Sigmoid colon (tissue), 7 donors: ENCODE measurements around the gene C5. TPM values are rescaled to one million over a fixed set of nuclear protein-coding genes. Genes with fewer than 3 reads are reported as not detected.

Experiments
- DNase-seq: peaks from one replicate; pipeline ENCODE4 v3.0.0-alpha.2; 2019
- H3K27ac ChIP-seq, 4 donors: fragments of 200-600 bp; sonication (generic); one replicate each; pipeline ENCODE4 v1.5.1; 2016 to 2019; ENCODE audit warnings: mild to moderate bottlenecking in 1 of 4
- H3K27me3 ChIP-seq, 3 donors: fragments of 200-600 bp; sonication (generic); one replicate each; pipeline ENCODE4 v1.5.1; 2019; ENCODE audit warnings: mild to moderate bottlenecking in 1 of 3
- H3K36me3 ChIP-seq, 4 donors: fragments of 200-600 bp; sonication (generic); one replicate each; pipeline ENCODE4 v1.5.1; 2016 to 2019
- H3K4me1 ChIP-seq, 4 donors: fragments of 200-600 bp; sonication (generic); one replicate each; pipeline ENCODE4 v1.5.1; 2017 to 2019
- H3K4me3 ChIP-seq, 4 donors: fragments of 200-600 bp; sonication (generic); one replicate each; pipeline ENCODE4 v1.5.1; 2017 to 2019; ENCODE audit warnings: mild to moderate bottlenecking in 2 of 4, moderate library complexity in 1 of 4
- H3K9me3 ChIP-seq, 4 donors: fragments of 200-600 bp in 3 of 4; sonication (generic) in 3 of 4; one replicate each; pipeline versions ENCODE4 v1.5.1 to v1.6.1; 2013 to 2019
- EP300 ChIP-seq, 4 donors: sonication (generic); formaldehyde crosslinking; IDR thresholded peaks; one replicate each; pipeline ENCODE4 v1.6.1; 2017; ENCODE audit warnings: antibody characterized with exemption in 4 of 4
- POLR2A ChIP-seq, 2 donors: fragments of 450-650 bp; IDR thresholded peaks; one replicate each; pipeline ENCODE4 v1.6.1; 2016; ENCODE audit warnings: antibody characterized with exemption in 2 of 2, mild to moderate bottlenecking in 2 of 2, moderate library complexity in 2 of 2
- POLR2AphosphoS5 ChIP-seq, 4 donors: sonication (generic); formaldehyde crosslinking; IDR thresholded peaks; one replicate each; pipeline ENCODE4 v1.6.1; 2017; ENCODE audit warnings: antibody characterized with exemption in 4 of 4
- WGBS, 2 donors: extraction: QIAGEN DNeasy Blood & Tissue Kit; methylation state at CpG; one replicate each; pipeline ENCODE4 v1.1.7; 2013; 5-methylcytosine and 5-hydroxymethylcytosine counted together
- intact Hi-C: fragments of 100-400 bp; cut with DNase I; formaldehyde crosslinking; loops from one replicate; pipeline ENCODE4 v1.15.1; 2023
- polyA plus RNA-seq, 3 donors: library from polyadenylated mRNA; stranded (reverse); fragments of 200-250 nt; gene quantifications; one replicate each; pipeline ENCODE4 v1.2.3, GENCODE V29; 2013
- total RNA-seq, 4 donors: library from RNA; depleted of rRNA; stranded (reverse); fragments of >200 nt; gene quantifications; one replicate each; pipeline ENCODE4 v1.1.0, GENCODE V29; 2016
- TF ChIP-seq, protein P1 (sequence below), 4 experiments: fragments of 450-650 bp in 3 of 4; fragments of 200-600 bp in 1 of 4; IDR thresholded peaks; one replicate each; pipeline ENCODE4 v1.5.1; 2016 to 2019; ENCODE audit warnings: antibody characterized with exemption in 4 of 4, mild to moderate bottlenecking in 3 of 4, moderate library complexity in 2 of 4
- donor health status: healthy with polysubstance abuse.
- donor health status: Bipolar disorder and iron deficiency.
- donor health status: healthy.

The C5 gene
- total and polyA plus RNA-seq, 7 donors, result under 0.01 to 6.4 (median 4.6) TPM

DNA sequence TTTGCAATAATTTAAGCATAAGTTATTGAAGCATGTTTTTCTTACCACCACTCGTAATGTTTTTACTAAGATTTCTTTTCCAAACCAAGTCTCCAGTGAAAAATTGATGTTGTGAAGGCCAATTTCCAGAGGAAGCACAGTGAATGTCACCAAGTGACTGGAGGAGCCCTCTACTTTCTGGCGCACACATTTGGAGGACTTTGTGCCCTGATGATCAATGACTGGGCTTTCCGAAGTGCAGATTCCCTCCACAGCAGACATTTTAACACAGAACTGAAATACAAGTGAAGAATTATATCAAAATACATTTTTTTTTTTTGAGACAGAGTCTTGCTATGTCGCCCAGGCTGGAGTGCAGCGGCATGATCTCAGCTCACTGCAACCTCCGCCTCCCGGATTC is 52.6 kb downstream of the C5 start:
- intact Hi-C loops, result no loop called here

DNA sequence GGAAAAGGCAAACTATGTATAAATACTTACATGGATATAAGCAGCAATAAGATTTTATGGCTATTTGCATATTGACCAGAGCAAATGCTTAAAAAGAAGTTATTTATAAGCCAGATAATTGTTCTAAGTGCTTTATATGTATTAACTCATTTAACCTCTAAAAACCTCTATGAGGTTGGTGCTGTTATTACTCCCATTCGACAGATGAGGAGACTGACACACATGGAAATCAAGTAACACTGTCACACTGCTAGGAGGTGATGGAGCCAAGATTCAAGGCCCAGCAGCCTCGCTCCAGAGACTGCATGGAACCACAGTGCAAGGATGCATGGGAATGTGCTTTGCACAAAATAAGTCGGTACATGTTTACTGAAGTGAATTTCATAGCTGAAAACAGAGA is 53.7 kb downstream of the C5 start:
- intact Hi-C loops, result no loop called here
- Histone ChIP-seq H3K9me3 (no peaks in the 10 kb centered on the region), H3K27me3 (no peaks in the 10 kb centered on the region), H3K4me1 (no peaks in the 10 kb centered on the region), H3K27ac (no peak overlapping the region), H3K36me3 (no peaks in the 10 kb centered on the region), H3K4me3 (no peak overlapping the region)
- 78 to 81% methylated on average over 3 of the region's 3 CpGs for WGBS, 2 donors
- TF ChIP-seq, protein P1, sequence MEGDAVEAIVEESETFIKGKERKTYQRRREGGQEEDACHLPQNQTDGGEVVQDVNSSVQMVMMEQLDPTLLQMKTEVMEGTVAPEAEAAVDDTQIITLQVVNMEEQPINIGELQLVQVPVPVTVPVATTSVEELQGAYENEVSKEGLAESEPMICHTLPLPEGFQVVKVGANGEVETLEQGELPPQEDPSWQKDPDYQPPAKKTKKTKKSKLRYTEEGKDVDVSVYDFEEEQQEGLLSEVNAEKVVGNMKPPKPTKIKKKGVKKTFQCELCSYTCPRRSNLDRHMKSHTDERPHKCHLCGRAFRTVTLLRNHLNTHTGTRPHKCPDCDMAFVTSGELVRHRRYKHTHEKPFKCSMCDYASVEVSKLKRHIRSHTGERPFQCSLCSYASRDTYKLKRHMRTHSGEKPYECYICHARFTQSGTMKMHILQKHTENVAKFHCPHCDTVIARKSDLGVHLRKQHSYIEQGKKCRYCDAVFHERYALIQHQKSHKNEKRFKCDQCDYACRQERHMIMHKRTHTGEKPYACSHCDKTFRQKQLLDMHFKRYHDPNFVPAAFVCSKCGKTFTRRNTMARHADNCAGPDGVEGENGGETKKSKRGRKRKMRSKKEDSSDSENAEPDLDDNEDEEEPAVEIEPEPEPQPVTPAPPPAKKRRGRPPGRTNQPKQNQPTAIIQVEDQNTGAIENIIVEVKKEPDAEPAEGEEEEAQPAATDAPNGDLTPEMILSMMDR (IDR thresholded peaks at IDR 0.05), result no peak
- no peak for DNase-seq

More for the DNA sequence above, 52.6 kb downstream of the C5 start:
- TF ChIP-seq, protein P1 (IDR thresholded peaks at IDR 0.05), result no peak
- no peak for TF ChIP-seq EP300 (IDR thresholded peaks at IDR 0.05)
- TF ChIP-seq POLR2A (IDR thresholded peaks at IDR 0.05), result no peak
- TF ChIP-seq POLR2AphosphoS5 (IDR thresholded peaks at IDR 0.05), result no peak
- no peak overlapping the region for H3K4me3 ChIP-seq
- 88 to 90% methylated on average over 7 of the region's 7 CpGs for WGBS, 2 donors
- H3K36me3 ChIP-seq, result no peaks in the 10 kb centered on the region
- H3K9me3 ChIP-seq, result no peaks in the 10 kb centered on the region
- no peak overlapping the region for H3K27ac ChIP-seq
- no peaks in the 10 kb centered on the region for H3K4me1 ChIP-seq
- no peak for DNase-seq
- no peaks in the 10 kb centered on the region for H3K27me3 ChIP-seq

DNA sequence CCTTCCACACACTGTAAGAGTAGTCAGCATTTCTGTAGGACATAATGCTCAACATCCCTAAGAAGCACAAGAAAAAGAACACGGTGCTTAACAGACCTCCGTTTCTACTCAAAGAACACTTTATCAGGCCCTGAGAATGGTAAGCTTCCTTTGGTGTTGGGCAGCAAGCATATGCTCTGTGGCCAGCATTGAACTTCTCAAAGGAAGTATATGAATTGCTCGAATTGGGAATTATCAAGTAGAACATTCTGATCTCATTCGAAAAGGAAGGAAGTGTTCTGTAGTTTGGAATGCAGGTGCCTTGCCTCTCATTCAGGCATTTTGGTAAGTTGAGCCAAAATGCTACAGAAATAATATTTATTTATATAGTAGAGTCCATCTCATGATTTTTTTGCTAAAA is 61.0 kb downstream of the C5 start:
- 90 to 95% methylated on average over 4 of the region's 4 CpGs for WGBS, 2 donors
- Histone ChIP-seq H3K27me3 (no peaks in the 10 kb centered on the region), H3K9me3 (no peaks in the 10 kb centered on the region), H3K27ac (no peak overlapping the region), H3K36me3 (peaks cover 0 to 7% (median 0%) of the 10 kb centered on the region in 4 donors), H3K4me3 (no peak overlapping the region), H3K4me1 (no peaks in the 10 kb centered on the region)
- no peak for DNase-seq
- intact Hi-C loops, result loop anchor here (10.0 kb wide), 1 partner anchor 76 kb away; no protein-coding TSS in a partner anchor
- TF ChIP-seq POLR2A (IDR thresholded peaks at IDR 0.05) (no peak), POLR2AphosphoS5 (IDR thresholded peaks at IDR 0.05) (no peak), EP300 (IDR thresholded peaks at IDR 0.05) (no peak)
- TF ChIP-seq, protein P1 (IDR thresholded peaks at IDR 0.05), result no peak

DNA sequence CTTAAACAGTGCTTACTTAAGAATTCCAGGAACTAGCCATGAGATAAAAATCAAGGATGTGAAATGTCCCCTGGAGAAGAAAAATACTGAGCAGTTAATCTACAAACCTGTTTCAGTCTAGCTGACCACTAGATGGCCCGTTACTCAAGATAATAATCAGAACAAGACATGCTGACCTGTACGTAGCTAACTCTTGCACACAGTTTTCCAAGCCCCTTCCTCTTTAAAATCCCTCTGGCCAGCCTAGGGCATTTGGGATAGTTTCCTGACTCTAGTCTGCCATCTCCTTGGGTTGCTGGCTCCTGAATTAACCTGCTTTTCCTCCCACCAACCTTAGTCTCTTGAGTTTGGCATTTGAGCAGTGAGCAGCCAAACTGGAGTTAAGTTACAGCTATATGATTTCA is 64.3 kb downstream of the C5 start:
- TF ChIP-seq EP300 (IDR thresholded peaks at IDR 0.05) (no peak), POLR2A (IDR thresholded peaks at IDR 0.05) (no peak), POLR2AphosphoS5 (IDR thresholded peaks at IDR 0.05) (no peak)
- TF ChIP-seq, protein P1 (IDR thresholded peaks at IDR 0.05), result peak in 3 of 4 experiments; percentile 21 to 41 (median 28)
- H3K36me3 ChIP-seq, result peaks cover 0 to 3% (median 0%) of the 10 kb centered on the region in 4 donors
- H3K4me3 ChIP-seq, result no peak overlapping the region
- DNase-seq, result no peak
- 25 to 36% methylated on average over 2 of the region's 2 CpGs for WGBS, 2 donors
- H3K9me3 ChIP-seq, result no peaks in the 10 kb centered on the region
- no peak overlapping the region for H3K27ac ChIP-seq
- intact Hi-C loops, result loop anchor here (10.0 kb wide), 1 partner anchor 79 kb away; no protein-coding TSS in a partner anchor
- no peaks in the 10 kb centered on the region for H3K27me3 ChIP-seq
- no peaks in the 10 kb centered on the region for H3K4me1 ChIP-seq

DNA sequence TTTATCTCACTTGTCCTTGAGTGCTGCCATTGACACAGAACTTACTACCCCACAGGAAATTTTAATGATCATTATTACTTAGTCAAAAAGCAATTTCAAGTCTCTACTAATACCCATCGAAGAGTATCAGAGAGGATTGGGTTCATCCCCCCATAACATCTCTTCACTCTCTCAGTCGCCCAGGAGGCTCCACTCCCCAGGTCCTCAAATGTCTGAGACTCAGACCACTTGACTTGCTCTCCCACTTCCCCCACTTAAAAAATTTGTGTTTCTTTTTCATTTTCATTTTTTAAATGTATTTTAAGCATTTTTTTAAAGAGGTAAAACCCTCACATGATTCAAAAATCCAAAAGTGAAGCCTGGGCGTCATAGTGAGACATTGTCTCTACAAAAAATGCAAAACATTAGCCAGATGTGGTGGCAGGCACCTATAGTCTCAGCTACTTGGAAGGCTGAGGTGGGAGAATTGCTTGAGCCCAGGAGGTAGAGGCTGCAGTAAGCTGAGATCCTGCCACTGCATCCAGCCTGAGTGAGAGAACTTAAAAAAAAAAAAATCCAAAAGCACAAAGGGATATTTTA is 66.7 kb downstream of the C5 start:
- no peak for TF ChIP-seq POLR2AphosphoS5 (IDR thresholded peaks at IDR 0.05)
- TF ChIP-seq POLR2A (IDR thresholded peaks at IDR 0.05), result no peak
- TF ChIP-seq, protein P1 (IDR thresholded peaks at IDR 0.05), result no peak
- TF ChIP-seq EP300 (IDR thresholded peaks at IDR 0.05), result no peak
- no peaks in the 10 kb centered on the region for H3K27me3 ChIP-seq
- no peaks in the 10 kb centered on the region for H3K4me1 ChIP-seq
- no peaks in the 10 kb centered on the region for H3K9me3 ChIP-seq
- WGBS, 2 donors, result 89 to 91% methylated on average over 3 of the region's 3 CpGs
- no peak overlapping the region for H3K27ac ChIP-seq
- H3K4me3 ChIP-seq, result no peak overlapping the region
- peaks cover 0 to 11% (median 0%) of the 10 kb centered on the region in 4 donors for H3K36me3 ChIP-seq
- intact Hi-C loops, result loop anchor here (5.0 to 10.0 kb wide), 2 partner anchors 81 to 419 kb away; no protein-coding TSS in a partner anchor
- DNase-seq, result no peak
